ENCODE results near the gene GLCE.
"Not testable (repeated sequence)": the region's sequence is repeated elsewhere in the genome, so short reads cannot be mapped to it uniquely, and the experiment has no call there.

Gene GLCE

GRCh38 chr15:69148465-69148864, 12.0 kb upstream of the GLCE start:
- POLR2A ChIA-PET = no interaction called here
- DNase-seq (ENCODE audit: low read depth, low spot score) = no peak
- CTCF ChIA-PET = no interaction called here
- H3K4me3 ChIP-seq (ENCODE audit: low read depth, low read length) = no peak overlapping the region
- TF ChIP-seq CTCF (IDR thresholded peaks at IDR 0.05; ENCODE audit: insufficient read depth, low read length, missing control alignments) = no peak

GRCh38 chr15:69149163-69149562, 11.3 kb upstream of the GLCE start:
- H3K4me3 ChIP-seq (ENCODE audit: low read depth, low read length) = no peak overlapping the region
- ChIA-PET POLR2A (no interaction called here), CTCF (interaction anchor here (1.0 kb wide), 1 partner anchor 9 kb away, joined by 3 read pairs; no protein-coding TSS in a partner anchor)
- TF ChIP-seq CTCF (IDR thresholded peaks at IDR 0.05; ENCODE audit: insufficient read depth, low read length, missing control alignments) = no peak
- no peak for DNase-seq (ENCODE audit: low read depth, low spot score)

- ChIA-PET CTCF (interaction anchor here (1.0 kb wide), 1 partner anchor 8 kb away, joined by 3 read pairs; no protein-coding TSS in a partner anchor), POLR2A (no interaction called here)
- no peak for TF ChIP-seq CTCF (IDR thresholded peaks at IDR 0.05; ENCODE audit: insufficient read depth, low read length, missing control alignments)
- no peak for DNase-seq (ENCODE audit: low read depth, low spot score)
- no peak overlapping the region for H3K4me3 ChIP-seq (ENCODE audit: low read depth, low read length)
Measured at GRCh38 chr15:69149803-69150202, 10.6 kb upstream of the GLCE start.

GRCh38 chr15:69150336-69150735, 10.1 kb upstream of the GLCE start:
- H3K4me3 ChIP-seq (ENCODE audit: low read depth, low read length) = no peak overlapping the region
- ChIA-PET CTCF (interaction anchor here (0.6 kb wide), 1 partner anchor 314 kb away, joined by 3 read pairs; no protein-coding TSS in a partner anchor), POLR2A (no interaction called here)
- no peak for DNase-seq (ENCODE audit: low read depth, low spot score)
- TF ChIP-seq CTCF (IDR thresholded peaks at IDR 0.05; ENCODE audit: insufficient read depth, low read length, missing control alignments) = no peak

GRCh38 chr15:69150841-69151240, 9.6 kb upstream of the GLCE start:
- TF ChIP-seq CTCF (IDR thresholded peaks at IDR 0.05; ENCODE audit: insufficient read depth, low read length, missing control alignments) = no peak
- H3K4me3 ChIP-seq (ENCODE audit: low read depth, low read length) = no peak overlapping the region
- CTCF ChIA-PET = interaction anchor here (0.6 kb wide), 1 partner anchor 313 kb away, joined by 3 read pairs; no protein-coding TSS in a partner anchor
- POLR2A ChIA-PET = no interaction called here
- DNase-seq (ENCODE audit: low read depth, low spot score) = no peak

GRCh38 chr15:69153046-69153445, 7.4 kb upstream of the GLCE start:
- H3K4me3 ChIP-seq (ENCODE audit: low read depth, low read length) = no peak overlapping the region
- no peak for DNase-seq (ENCODE audit: low read depth, low spot score)
- TF ChIP-seq CTCF (IDR thresholded peaks at IDR 0.05; ENCODE audit: insufficient read depth, low read length, missing control alignments) = no peak
- CTCF ChIA-PET = no interaction called here
- POLR2A ChIA-PET = no interaction called here

GRCh38 chr15:69153587-69153986, 6.8 kb upstream of the GLCE start:
- DNase-seq (ENCODE audit: low read depth, low spot score); POLR2A ChIA-PET; H3K4me3 ChIP-seq (ENCODE audit: low read depth, low read length): not testable (repeated sequence)
- CTCF ChIA-PET = interaction anchor here (1.6 kb wide), 1 partner anchor 12 kb away, joined by 3 read pairs; no protein-coding TSS in a partner anchor

Measured in AG04449 (cell line).